SK-N-SH treated with all-trans-retinoic acid at 6 μM for 48 hours (cell line): ENCODE measurements around the gene TANC1.

ENCODE experiments used
- ATAC-seq: fragments of 200-7000 bp; cut with Tn5 transposase; 3 replicates; pipeline ENCODE4 v1.9.1; 2020; ENCODE audit warnings: mild to moderate bottlenecking, moderate library complexity
- ARNTL ChIP-seq: fragments of 450-650 bp; formaldehyde crosslinking; IDR thresholded peaks from 2 replicates; pipeline ENCODE4 v1.5.0; 2020; ENCODE audit warnings: low read depth, mild to moderate bottlenecking, moderate library complexity, borderline replicate concordance
- CREB5 ChIP-seq: fragments of 250-450 bp; sonication (Bioruptor Pico); IDR thresholded peaks from 2 replicates; pipeline ENCODE4 v1.5.1; 2020; ENCODE audit warnings: low read depth, mild to moderate bottlenecking, moderate library complexity
- CSDC2 ChIP-seq: fragments of 250-450 bp; sonication (Bioruptor Pico); IDR thresholded peaks from 2 replicates; pipeline ENCODE4 v1.5.0; 2020; ENCODE audit warnings: mild to moderate bottlenecking, moderate library complexity
- ESRRG ChIP-seq: fragments of 250-450 bp; sonication (Bioruptor Pico); IDR thresholded peaks from 2 replicates; pipeline ENCODE4 v1.6.1; 2021; ENCODE audit warnings: mild to moderate bottlenecking
- GLIS3 ChIP-seq: fragments of 250-450 bp; sonication (Bioruptor Pico); IDR thresholded peaks from 2 replicates; pipeline ENCODE4 v1.5.0; 2020; ENCODE audit warnings: mild to moderate bottlenecking, moderate library complexity
- ISL1 ChIP-seq: fragments of 250-450 bp; sonication (Bioruptor Pico); IDR thresholded peaks from 2 replicates; pipeline ENCODE4 v2.1.2; 2022; ENCODE audit warnings: mild to moderate bottlenecking, moderate library complexity
- OSR1 ChIP-seq: fragments of 250-450 bp; sonication (Bioruptor Pico); IDR thresholded peaks from 2 replicates; pipeline ENCODE4 v1.8.0; 2022; ENCODE audit warnings: moderate library complexity, mild to moderate bottlenecking, inconsistent platforms
- POU6F1 ChIP-seq: fragments of 250-450 bp; sonication (Bioruptor Pico); IDR thresholded peaks from 2 replicates; pipeline ENCODE4 v1.8.0; 2021; ENCODE audit warnings: low read depth, mild to moderate bottlenecking, moderate library complexity, borderline replicate concordance
- PPARA ChIP-seq: fragments of 250-450 bp; sonication (Bioruptor Pico); IDR thresholded peaks from 2 replicates; pipeline ENCODE4 v1.5.0; 2020; ENCODE audit warnings: mild to moderate bottlenecking, borderline replicate concordance
- RARB ChIP-seq: fragments of 250-450 bp; sonication (Bioruptor Pico); IDR thresholded peaks from 2 replicates; pipeline ENCODE4 v1.8.0; 2021; ENCODE audit warnings: mild to moderate bottlenecking, moderate library complexity
- TCF4 ChIP-seq: fragments of 250-450 bp; sonication (Bioruptor Pico); IDR thresholded peaks from 2 replicates; pipeline ENCODE4 v1.8.0; 2021; ENCODE audit warnings: mild to moderate bottlenecking, moderate library complexity, borderline replicate concordance
- TOX ChIP-seq: fragments of 250-450 bp; sonication (Bioruptor Pico); IDR thresholded peaks from 2 replicates; pipeline ENCODE4 v1.8.0; 2021; ENCODE audit warnings: mild to moderate bottlenecking, moderate library complexity, borderline replicate concordance
- ZC3H10 ChIP-seq: fragments of 250-450 bp; sonication (Bioruptor Pico); IDR thresholded peaks from 2 replicates; pipeline ENCODE4 v1.5.1; 2021; ENCODE audit warnings: mild to moderate bottlenecking, moderate library complexity
- ZFP3 ChIP-seq: fragments of 250-450 bp; sonication (Bioruptor Pico); IDR thresholded peaks from 2 replicates; pipeline ENCODE4 v1.5.0; 2020; ENCODE audit warnings: mild to moderate bottlenecking, moderate library complexity
- ZFP30 ChIP-seq: fragments of 450-650 bp; formaldehyde crosslinking; IDR thresholded peaks from 2 replicates; pipeline ENCODE4 v1.5.0; 2022; ENCODE audit warnings: mild to moderate bottlenecking, moderate library complexity
- ZNF70 ChIP-seq: fragments of 450-650 bp; formaldehyde crosslinking; IDR thresholded peaks from 2 replicates; pipeline ENCODE4 v1.5.0; 2020; ENCODE audit warnings: mild to moderate bottlenecking, moderate library complexity
- TF ChIP-seq, protein P1 (sequence below): fragments of 250-450 bp; sonication (Bioruptor Pico); IDR thresholded peaks from 2 replicates; pipeline ENCODE4 v1.5.1; 2021; ENCODE audit warnings: mild to moderate bottlenecking, moderate library complexity
- TF ChIP-seq, protein P2 (sequence below): fragments of 250-450 bp; sonication (Bioruptor Pico); IDR thresholded peaks from 2 replicates; pipeline ENCODE4 v1.5.0; 2020; ENCODE audit warnings: mild to moderate bottlenecking, moderate library complexity
- TF ChIP-seq, protein P3 (sequence below): fragments of 250-450 bp; sonication (Bioruptor Pico); IDR thresholded peaks from 2 replicates; pipeline ENCODE4 v1.8.0; 2020; ENCODE audit warnings: mild to moderate bottlenecking, moderate library complexity, borderline replicate concordance

TANC1 gene

GRCh38 chr2:159114835-159115234 is 146.4 kb downstream of the TANC1 start:
- ATAC-seq: no peak
- TF ChIP-seq ZFP30 (no peak), OSR1 (no peak), RARB (CRISPR knock-in tag) (no peak), ZFP3 (no peak), TCF4 (CRISPR knock-in tag) (no peak), GLIS3 (CRISPR knock-in tag) (no peak), TOX (CRISPR knock-in tag) (no peak), ZNF70 (CRISPR knock-in tag) (no peak), ISL1 (CRISPR knock-in tag) (no peak), PPARA (no peak), POU6F1 (CRISPR knock-in tag) (no peak), ARNTL (CRISPR knock-in tag) (no peak), ZC3H10 (no peak), CSDC2 (no peak), CREB5 (no peak)
- TF ChIP-seq, protein P1, sequence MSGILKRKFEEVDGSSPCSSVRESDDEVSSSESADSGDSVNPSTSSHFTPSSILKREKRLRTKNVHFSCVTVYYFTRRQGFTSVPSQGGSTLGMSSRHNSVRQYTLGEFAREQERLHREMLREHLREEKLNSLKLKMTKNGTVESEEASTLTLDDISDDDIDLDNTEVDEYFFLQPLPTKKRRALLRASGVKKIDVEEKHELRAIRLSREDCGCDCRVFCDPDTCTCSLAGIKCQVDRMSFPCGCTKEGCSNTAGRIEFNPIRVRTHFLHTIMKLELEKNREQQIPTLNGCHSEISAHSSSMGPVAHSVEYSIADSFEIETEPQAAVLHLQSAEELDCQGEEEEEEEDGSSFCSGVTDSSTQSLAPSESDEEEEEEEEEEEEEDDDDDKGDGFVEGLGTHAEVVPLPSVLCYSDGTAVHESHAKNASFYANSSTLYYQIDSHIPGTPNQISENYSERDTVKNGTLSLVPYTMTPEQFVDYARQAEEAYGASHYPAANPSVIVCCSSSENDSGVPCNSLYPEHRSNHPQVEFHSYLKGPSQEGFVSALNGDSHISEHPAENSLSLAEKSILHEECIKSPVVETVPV (CRISPR knock-in tag): no peak
- TF ChIP-seq, protein P2, sequence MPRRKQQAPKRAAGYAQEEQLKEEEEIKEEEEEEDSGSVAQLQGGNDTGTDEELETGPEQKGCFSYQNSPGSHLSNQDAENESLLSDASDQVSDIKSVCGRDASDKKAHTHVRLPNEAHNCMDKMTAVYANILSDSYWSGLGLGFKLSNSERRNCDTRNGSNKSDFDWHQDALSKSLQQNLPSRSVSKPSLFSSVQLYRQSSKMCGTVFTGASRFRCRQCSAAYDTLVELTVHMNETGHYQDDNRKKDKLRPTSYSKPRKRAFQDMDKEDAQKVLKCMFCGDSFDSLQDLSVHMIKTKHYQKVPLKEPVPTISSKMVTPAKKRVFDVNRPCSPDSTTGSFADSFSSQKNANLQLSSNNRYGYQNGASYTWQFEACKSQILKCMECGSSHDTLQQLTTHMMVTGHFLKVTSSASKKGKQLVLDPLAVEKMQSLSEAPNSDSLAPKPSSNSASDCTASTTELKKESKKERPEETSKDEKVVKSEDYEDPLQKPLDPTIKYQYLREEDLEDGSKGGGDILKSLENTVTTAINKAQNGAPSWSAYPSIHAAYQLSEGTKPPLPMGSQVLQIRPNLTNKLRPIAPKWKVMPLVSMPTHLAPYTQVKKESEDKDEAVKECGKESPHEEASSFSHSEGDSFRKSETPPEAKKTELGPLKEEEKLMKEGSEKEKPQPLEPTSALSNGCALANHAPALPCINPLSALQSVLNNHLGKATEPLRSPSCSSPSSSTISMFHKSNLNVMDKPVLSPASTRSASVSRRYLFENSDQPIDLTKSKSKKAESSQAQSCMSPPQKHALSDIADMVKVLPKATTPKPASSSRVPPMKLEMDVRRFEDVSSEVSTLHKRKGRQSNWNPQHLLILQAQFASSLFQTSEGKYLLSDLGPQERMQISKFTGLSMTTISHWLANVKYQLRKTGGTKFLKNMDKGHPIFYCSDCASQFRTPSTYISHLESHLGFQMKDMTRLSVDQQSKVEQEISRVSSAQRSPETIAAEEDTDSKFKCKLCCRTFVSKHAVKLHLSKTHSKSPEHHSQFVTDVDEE (CRISPR knock-in tag): no peak
- TF ChIP-seq, protein P3, sequence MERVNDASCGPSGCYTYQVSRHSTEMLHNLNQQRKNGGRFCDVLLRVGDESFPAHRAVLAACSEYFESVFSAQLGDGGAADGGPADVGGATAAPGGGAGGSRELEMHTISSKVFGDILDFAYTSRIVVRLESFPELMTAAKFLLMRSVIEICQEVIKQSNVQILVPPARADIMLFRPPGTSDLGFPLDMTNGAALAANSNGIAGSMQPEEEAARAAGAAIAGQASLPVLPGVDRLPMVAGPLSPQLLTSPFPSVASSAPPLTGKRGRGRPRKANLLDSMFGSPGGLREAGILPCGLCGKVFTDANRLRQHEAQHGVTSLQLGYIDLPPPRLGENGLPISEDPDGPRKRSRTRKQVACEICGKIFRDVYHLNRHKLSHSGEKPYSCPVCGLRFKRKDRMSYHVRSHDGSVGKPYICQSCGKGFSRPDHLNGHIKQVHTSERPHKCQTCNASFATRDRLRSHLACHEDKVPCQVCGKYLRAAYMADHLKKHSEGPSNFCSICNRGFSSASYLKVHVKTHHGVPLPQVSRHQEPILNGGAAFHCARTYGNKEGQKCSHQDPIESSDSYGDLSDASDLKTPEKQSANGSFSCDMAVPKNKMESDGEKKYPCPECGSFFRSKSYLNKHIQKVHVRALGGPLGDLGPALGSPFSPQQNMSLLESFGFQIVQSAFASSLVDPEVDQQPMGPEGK (CRISPR knock-in tag): no peak

GRCh38 chr2:159116922-159117321 is 148.5 kb downstream of the TANC1 start:
- ATAC-seq: no peak
- TF ChIP-seq POU6F1 (CRISPR knock-in tag) (no peak), ZFP3 (no peak), PPARA (no peak), ZNF70 (CRISPR knock-in tag) (no peak), ESRRG (no peak)
- TF ChIP-seq, protein P3 (CRISPR knock-in tag): no peak
- TF ChIP-seq, protein P1 (CRISPR knock-in tag): no peak
- TF ChIP-seq, protein P2 (CRISPR knock-in tag): no peak
